RWPE1 (cell line): Measurements from ENCODE around the gene PDIA2.

ENCODE experiments used
- CTCF ChIA-PET: fragments of 350-600 bp; sonication (Branson Sonifier 250); formaldehyde crosslinking; extraction: SDS; loops from one replicate; lab custom pipeline; 2021; lab: Yijun Ruan, JAX
- POLR2A ChIA-PET: fragments of 400-600 bp; formaldehyde crosslinking; extraction: SDS; loops from one replicate; lab custom pipeline; 2020; ENCODE audit warnings: antibody characterized with exemption; ENCODE audit not compliant: low non-redundant PET; lab: Yijun Ruan, JAX
- DNase-seq: peaks from one replicate; pipeline ENCODE4 v3.0.0; 2012; ENCODE audit warnings: low spot score
- H3K27ac ChIP-seq: fragments of 450-650 bp; 2 replicates; pipeline ENCODE4 v1.5.1; 2017
- CTCF ChIP-seq: fragments of 450-650 bp; conservative IDR thresholded peaks from 2 replicates; pipeline ENCODE4 v1.5.1; 2017; ENCODE audit warnings: low read depth, mild to moderate bottlenecking

PDIA2 gene

GRCh38 chr16:303760-304505 lies 21.0 kb downstream of the PDIA2 start:
- no peak for TF ChIP-seq CTCF
- no peak for DNase-seq
- POLR2A ChIA-PET: no interaction called here
- H3K27ac ChIP-seq: peak overlapping the region; percentile 13
- CTCF ChIA-PET: interaction anchor here (1.0 to 1.3 kb wide), 2 partner anchors 59 to 76 kb away, joined by 3 to 6 read pairs; no protein-coding TSS in a partner anchor

DNA sequence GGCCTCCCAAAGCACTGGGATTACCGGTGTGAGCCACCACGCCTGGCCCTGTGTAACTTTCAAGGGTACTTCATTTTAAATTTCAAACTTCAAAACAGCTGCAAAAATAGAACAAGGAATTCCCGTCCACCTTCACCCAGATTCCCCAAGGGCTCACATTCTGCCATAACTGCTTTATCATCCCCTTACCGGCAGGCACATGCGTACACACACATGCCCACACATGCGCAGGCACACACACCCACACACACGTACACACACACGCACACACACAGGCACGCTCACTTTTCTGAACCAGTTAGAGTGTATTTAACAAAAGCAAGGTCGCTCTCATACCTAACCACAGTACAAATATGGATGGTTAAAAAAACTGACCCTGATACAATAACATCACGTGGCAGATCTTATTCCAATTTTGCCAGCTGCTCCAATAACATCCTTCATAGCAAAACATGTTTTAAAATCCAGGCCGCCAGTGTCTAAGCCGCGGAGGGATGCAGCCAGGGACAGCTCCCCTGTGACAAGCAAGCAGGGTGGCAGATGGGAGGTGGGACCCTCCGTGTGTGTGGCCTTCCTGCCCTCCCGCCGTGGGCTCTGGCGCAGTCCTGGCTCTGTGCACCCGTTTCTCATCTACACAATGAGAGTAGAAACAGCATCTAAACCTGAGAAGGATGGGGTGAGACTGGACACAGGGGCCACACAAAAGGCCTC lies 23.1 kb downstream of the PDIA2 start:
- no peak for TF ChIP-seq CTCF

DNA sequence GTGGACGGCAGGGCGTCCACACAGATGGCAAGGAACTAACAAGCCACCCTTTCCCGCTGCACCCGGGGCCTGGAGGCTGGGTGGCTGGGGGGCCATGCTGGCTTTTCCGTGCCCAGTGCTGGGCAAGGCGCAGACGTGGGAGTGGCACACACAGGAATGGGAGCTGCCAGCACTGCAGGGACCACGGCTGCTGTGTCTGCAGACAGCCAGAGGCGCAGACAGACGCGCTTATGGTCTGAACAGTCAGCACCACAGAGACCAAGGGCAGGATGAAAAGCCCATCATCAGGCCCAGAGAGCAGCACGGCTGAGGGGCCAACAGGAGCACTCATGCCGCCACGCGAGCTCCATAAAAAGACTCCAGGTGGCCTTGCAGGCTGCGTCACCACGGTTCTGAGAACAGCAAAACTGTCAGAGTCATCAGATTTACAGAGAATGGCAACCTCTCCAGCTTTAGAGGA lies 24.0 kb downstream of the PDIA2 start:
- H3K27ac ChIP-seq: peak overlapping the region; percentile 44
- DNase-seq: no peak
- ChIA-PET POLR2A (no interaction called here), CTCF (interaction anchor here (0.6 kb wide), 1 partner anchor 43 kb away, joined by 3 read pairs; no protein-coding TSS in a partner anchor)
- TF ChIP-seq CTCF: no peak

More for the DNA sequence above, 23.1 kb downstream of the PDIA2 start:
- H3K27ac ChIP-seq: peak overlapping the region; percentile 44
- DNase-seq: no peak
- POLR2A ChIA-PET: no interaction called here
- CTCF ChIA-PET: interaction anchor here (0.7 kb wide), 1 partner anchor 32 kb away, joined by 4 read pairs; no protein-coding TSS in a partner anchor

DNA sequence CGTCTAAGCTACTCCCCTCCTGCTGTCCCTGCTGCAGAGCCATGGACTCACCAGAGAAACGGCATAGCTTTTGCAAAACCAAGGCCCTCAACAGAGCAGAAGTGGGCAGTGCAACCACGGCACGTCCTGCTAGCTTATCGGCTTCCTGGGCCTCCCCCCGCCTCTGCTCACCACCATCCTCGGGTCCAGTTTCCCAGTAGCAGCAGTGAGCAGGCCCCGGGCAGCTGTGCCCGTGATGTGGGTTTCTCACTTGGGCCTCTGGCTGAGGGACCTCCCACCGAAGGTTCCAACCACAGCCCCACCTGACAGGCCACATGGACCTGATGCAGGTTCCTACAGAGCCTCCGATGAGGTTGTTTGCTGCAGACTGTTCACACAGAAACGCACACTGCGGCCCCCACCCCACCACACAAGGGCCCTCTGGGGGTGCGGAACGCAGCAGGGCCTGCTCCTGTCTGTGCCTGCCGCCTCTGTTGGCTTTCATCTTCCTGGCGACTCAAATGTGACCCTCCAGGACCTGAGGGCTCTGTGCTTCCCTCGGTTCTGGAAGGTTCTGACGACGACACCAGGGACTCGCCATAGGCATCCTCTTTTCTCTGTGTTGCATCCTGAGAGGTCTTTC lies 24.8 kb downstream of the PDIA2 start:
- no peak for TF ChIP-seq CTCF
- ChIA-PET CTCF (interaction anchor here (0.6 kb wide), 1 partner anchor 43 kb away, joined by 3 read pairs; no protein-coding TSS in a partner anchor), POLR2A (no interaction called here)
- no peak for DNase-seq
- H3K27ac ChIP-seq: peak overlapping the region; percentile 10; the same call in 1 of the 2 replicates

DNA sequence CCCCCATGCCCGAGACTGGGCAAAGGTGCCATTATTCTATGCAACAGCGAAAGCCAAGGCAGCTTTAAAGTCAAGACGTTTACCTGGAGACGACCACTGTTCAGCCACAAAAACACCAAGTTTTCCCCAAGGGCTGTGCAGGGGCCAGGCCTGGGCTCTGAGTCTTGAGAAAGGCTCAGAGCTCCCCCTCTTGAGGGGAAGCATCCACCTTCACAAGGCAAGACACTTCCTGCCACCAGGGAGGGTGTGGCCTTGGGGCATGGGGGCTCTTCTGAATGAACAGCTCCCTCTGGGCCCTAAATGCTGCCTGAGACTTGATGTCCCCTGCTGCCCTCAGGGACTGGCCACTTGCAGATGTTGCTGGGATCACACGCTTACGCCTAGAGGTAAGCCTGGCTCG lies 26.5 kb downstream of the PDIA2 start:
- no peak for TF ChIP-seq CTCF
- no peak for DNase-seq
- no peak overlapping the region for H3K27ac ChIP-seq
- CTCF ChIA-PET: no interaction called here
- POLR2A ChIA-PET: no interaction called here

DNA sequence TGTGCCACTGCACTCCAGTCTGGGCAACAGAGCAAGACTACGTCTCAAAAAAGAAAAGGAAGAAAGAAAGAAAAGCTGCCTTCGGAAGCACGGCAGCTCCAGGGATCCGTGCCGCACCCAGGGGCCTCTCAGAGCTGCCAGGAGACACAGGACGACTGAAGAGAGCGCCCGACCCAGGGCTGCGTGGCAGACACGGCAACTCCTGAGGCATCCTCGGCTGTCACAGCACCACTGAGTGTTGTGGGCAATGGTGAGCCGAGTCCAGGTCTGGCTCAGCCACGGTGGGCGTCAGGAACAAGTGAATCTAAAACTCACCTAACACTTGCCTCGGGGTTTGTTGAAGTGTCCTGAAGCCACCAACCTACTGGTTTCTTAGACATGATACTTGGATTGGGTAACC lies 28.8 kb downstream of the PDIA2 start:
- CTCF ChIA-PET: no interaction called here

More for the DNA sequence above, 28.8 kb downstream of the PDIA2 start:
- POLR2A ChIA-PET: no interaction called here
- no peak for TF ChIP-seq CTCF
- no peak overlapping the region for H3K27ac ChIP-seq
- DNase-seq: no peak
